ENCODE data around the gene VTI1B. TPM values are rescaled to one million over a fixed set of nuclear protein-coding genes. Genes with fewer than 3 reads are reported as not detected.
A peak's percentile ranks its signal among the peaks of the same experiment; 100 is the strongest.

VTI1B gene
- total RNA-seq, 1 donor from 2014 or later: 133 TPM

- intact Hi-C loops (cut with micrococcal nuclease): no loop called here
- peak; percentile 100 for ATAC-seq
- peak; percentile 95 for DNase-seq
Measured at GRCh38 chr14:67599698-67600561, 74.5 kb downstream of the VTI1B start, which contains the start of gene PIGH. TSS of gene PIGH (minus strand) at chr14:67600268. CDS start at chr14:67600203, 65 bp downstream.

Other genes with a start within 250 kb of the VTI1B start
- 2.2 TPM for gene TMEM229B, start 185.9 kb downstream of the VTI1B start, total RNA-seq
- gene PLEKHH1, start 141.3 kb downstream of the VTI1B start, total RNA-seq: 5.5 TPM
- gene PIGH, start 74.4 kb downstream of the VTI1B start, total RNA-seq: 11.2 TPM
- gene ARG2, start 54.7 kb downstream of the VTI1B start, total RNA-seq: 0.99 TPM
- gene RDH11, start 21.1 kb upstream of the VTI1B start, total RNA-seq: 12.5 TPM
- gene RDH12, start 27.3 kb upstream of the VTI1B start, total RNA-seq: not detected
- 15.5 TPM for gene ZFYVE26, start 142.0 kb upstream of the VTI1B start, total RNA-seq
- 3.2 TPM for gene RAD51B, start 145.1 kb upstream of the VTI1B start, total RNA-seq